GM12891 (cell line): ENCODE results near the gene DNM3.

Experiments used
- DNase-seq: peaks from one replicate; pipeline ENCODE4 v3.0.0; 2011; ENCODE audit warnings: low spot score; ENCODE audit not compliant: insufficient read length
- FAIRE-seq: peaks from 2 replicates; lab custom pipeline; 2011; peaks lifted over from hg19 to GRCh38; lab: Jason Lieb, UNC
- PAX5 ChIP-seq: IDR thresholded peaks from 2 replicates; pipeline ENCODE4 v1.6.1; 2011; ENCODE audit warnings: low read length, moderate library complexity, mild to moderate bottlenecking; ENCODE audit not compliant: insufficient read depth, severe bottlenecking
- POLR2A ChIP-seq: IDR thresholded peaks from 2 replicates; pipeline ENCODE4 v1.6.1; 2011; ENCODE audit warnings: low read depth, low read length, control low read depth
- POLR2AphosphoS5 ChIP-seq: IDR thresholded peaks from 2 replicates; pipeline ENCODE4 v1.6.1; 2011; ENCODE audit warnings: low read depth, low read length, control low read depth
- POU2F2 ChIP-seq: IDR thresholded peaks from 2 replicates; pipeline ENCODE4 v1.6.1; 2011; ENCODE audit warnings: low read depth, mild to moderate bottlenecking, control low read depth, low read length, moderate library complexity
- SPI1 ChIP-seq: IDR thresholded peaks from 2 replicates; pipeline ENCODE4 v1.6.1; 2011; ENCODE audit warnings: low read depth, low read length, control low read depth
- TAF1 ChIP-seq: IDR thresholded peaks from 2 replicates; pipeline ENCODE4 v1.6.1; 2011; ENCODE audit warnings: low read depth, low read length, control low read depth

Gene DNM3

DNA sequence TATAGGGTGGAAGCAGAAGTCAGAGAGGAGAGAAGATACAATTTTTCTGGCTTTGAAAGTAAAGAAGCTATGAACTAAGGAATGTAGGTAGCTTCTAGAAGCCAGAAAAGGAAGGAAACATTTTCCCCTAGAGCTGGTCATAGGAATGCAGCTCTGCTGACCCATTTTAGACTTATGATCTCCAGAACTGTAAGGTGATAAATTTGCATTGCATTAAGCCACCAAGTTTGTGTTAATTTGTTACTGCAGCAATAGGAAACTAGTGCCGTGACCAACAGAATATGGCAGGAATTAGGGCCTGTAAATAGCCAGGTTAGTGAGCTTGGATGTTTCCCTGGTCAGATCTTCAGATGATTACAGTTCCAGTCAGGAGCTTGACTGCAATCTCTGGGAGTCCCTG, 334.9 kb downstream of the DNM3 start:
- FAIRE-seq (no peak), DNase-seq (no peak)
- TF ChIP-seq POLR2AphosphoS5 (no peak), POU2F2 (no peak), POLR2A (no peak), TAF1 (no peak), PAX5 (no peak), SPI1 (no peak)

DNA sequence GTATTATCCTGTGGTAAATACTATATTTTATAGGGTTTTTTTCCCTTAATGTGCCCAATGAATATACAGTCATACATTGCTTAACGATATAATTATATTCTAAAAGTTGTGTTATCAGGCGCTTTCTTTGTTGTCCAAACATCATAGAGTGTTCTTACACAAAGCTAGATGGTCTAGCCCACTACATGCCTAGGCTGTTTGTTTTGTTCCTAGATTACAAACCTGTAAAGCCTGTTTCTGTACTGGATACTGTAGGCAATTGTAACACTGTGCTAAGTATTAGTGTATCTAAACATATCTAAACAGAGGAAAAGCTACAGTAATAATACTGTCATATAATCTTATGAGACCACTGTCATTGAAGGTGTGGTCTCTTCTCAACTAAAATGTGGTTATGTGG, 336.6 kb downstream of the DNM3 start:
- TF ChIP-seq PAX5 (no peak), TAF1 (no peak), SPI1 (no peak), POLR2AphosphoS5 (no peak), POU2F2 (no peak), POLR2A (no peak)
- DNase-seq, result no peak
- no peak for FAIRE-seq

DNA sequence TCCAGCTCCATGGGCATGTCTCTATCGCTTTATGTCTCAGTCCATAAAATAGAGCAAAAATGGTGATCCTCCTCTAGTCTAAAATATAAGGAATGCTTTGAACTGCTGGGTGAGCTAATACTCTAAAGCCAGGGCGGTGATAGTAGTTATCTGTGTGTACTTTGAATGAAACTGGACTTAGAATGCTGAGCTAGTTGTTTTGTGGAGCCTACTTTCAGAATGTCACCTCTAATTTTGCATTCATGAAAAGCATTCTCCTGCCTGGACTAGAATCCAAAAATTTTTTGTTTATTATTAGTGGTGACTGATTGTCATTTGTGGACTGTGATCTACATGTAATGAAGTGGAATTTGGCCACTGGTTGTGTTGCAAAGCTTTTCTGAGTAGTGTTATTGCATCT, 337.6 kb downstream of the DNM3 start:
- no peak for TF ChIP-seq POLR2AphosphoS5
- TF ChIP-seq TAF1, result no peak
- TF ChIP-seq PAX5, result no peak
- TF ChIP-seq SPI1, result no peak
- TF ChIP-seq POU2F2, result no peak
- no peak for TF ChIP-seq POLR2A
- FAIRE-seq (peak; percentile 58), DNase-seq (no peak)

DNA sequence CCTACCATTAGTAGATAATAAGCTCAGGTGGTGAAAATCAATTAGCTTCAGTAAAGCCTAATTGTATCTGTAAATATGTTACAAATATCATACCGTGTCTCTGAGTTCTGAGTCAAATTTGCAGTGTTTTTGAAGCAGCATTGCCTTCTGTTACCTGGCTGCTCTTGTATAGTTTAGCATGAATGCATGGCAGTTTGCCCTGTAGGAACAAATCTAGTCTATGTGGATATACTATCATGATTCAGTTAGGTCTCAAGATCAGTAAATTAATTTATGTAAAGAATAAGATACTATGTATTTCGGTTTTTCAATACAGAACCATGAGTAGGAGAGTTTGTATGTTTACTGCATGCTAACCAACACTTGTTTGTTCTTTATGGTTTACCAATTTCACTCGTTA, 338.6 kb downstream of the DNM3 start:
- TF ChIP-seq SPI1, result no peak
- TF ChIP-seq PAX5, result no peak
- no peak for TF ChIP-seq POLR2A
- TF ChIP-seq POU2F2, result no peak
- no peak for TF ChIP-seq TAF1
- no peak for TF ChIP-seq POLR2AphosphoS5
- no peak for DNase-seq
- no peak for FAIRE-seq

DNA sequence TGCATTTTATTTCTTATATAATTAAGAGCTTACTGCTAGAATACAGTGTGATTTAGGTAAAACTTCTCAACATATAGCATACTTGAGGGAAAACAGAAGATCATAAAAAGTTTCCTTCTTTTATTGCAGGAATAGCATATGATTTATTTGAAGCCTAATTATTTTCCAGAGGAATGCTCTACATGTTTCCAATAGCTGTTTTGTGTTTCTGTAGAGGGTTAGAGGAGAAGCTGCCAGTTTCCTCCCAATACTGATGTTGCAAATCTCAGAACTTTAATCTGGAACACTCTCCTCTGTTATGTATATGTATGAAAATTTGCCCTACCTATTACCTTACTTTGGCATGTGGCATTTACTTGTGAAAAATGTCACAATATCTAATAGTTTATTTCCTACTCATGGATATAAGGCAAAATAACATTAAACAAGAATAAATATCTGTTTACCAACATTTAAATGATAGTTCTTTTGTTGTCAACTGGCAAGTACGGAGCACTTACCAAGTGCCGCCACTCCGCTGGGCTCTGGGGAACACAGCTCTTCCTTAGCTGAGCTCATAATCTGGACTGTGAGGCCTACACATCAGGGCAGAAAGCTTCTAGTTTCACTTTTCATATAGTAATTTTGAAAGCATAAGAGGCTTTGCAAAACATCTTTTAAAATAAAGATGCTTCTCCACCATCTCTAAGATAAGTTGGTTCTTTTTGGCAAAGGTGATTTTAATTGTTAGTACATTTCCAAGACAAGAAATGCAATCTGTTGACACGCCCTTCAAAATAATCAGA, 339.4 kb downstream of the DNM3 start:
- peak; percentile 62 for FAIRE-seq
- no peak for DNase-seq
- TF ChIP-seq POLR2AphosphoS5 (no peak), PAX5 (no peak), TAF1 (no peak), SPI1 (no peak), POU2F2 (no peak), POLR2A (no peak)

DNA sequence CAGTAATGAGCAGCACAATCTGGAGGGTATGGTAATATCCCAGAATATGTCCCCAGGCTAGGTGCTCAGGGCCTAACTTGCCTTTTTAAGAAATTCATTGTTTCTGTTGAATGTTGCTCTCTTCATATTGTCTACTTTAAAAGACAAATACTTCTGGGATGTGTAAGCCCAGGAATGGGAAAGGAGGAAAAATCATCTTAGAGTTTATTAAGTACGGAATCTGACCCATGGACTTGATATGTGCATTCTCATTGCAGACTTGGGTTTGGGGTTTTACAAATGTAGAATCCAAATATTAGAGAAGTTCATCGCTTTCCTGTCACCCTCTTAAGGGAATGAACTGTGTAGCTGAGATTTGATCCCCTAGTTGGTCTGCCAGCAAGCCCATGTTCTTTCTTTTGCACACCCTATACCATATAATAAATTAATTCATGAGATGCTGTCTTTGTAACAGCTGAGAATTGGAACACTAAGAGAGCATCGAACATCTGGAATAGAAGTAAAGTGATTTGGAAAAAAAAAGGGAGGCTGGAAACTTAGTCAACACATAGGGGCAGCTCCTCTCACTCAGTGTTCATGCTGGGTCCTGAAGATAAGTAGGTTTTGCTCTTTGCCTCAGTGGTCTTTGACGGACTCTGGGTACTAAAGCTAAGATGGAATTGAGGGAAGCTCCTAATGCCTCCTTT, 343.4 kb downstream of the DNM3 start:
- DNase-seq (no peak), FAIRE-seq (no peak)
- TF ChIP-seq POLR2A (no peak), PAX5 (no peak), POLR2AphosphoS5 (no peak), SPI1 (no peak), POU2F2 (no peak), TAF1 (no peak)

DNA sequence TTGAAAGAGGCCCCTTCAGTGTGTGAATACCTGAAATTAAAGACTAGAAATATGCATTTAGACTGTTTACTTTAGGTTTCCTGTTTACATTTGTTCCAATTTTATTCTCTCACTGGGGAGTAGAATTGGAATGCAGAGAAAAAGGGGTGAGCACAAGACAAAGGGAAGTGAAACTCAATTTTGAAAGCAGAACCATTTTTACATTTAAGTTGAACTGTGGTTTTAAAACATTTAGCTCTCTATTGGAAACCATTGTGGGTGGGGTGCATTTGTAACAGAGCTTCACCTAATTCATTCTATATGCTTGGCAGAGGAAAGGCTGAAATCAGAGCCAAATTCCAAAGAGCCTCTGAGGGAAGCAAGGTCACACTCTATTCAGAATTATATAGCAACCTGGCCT, 343.9 kb downstream of the DNM3 start:
- DNase-seq (no peak), FAIRE-seq (peak; percentile 90)
- no peak for TF ChIP-seq POLR2A
- peak; percentile 98 for TF ChIP-seq SPI1
- no peak for TF ChIP-seq POU2F2
- no peak for TF ChIP-seq TAF1
- TF ChIP-seq PAX5, result no peak
- no peak for TF ChIP-seq POLR2AphosphoS5

DNA sequence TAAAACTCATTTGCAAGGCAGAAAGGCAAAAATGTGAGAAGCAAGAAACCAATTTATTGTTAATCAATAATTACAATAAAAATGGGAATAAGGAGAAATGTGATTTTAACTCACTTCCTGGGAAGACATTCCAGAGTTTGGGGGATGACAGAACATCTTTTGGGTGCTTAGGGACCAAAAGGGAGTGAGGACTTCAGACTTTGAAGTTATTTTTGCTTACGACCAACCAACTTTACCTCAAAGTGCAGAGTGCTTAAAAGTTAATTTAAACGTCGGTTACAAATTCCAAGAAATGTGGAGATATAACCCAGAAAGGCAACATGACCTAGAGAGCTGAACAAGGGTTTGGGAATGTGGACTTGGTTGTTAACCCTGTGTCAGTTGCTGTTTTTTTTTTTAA, 344.7 kb downstream of the DNM3 start:
- peak; percentile 20 for FAIRE-seq
- TF ChIP-seq POU2F2 (no peak), TAF1 (no peak), POLR2A (no peak), PAX5 (no peak), POLR2AphosphoS5 (no peak), SPI1 (no peak)

DNA sequence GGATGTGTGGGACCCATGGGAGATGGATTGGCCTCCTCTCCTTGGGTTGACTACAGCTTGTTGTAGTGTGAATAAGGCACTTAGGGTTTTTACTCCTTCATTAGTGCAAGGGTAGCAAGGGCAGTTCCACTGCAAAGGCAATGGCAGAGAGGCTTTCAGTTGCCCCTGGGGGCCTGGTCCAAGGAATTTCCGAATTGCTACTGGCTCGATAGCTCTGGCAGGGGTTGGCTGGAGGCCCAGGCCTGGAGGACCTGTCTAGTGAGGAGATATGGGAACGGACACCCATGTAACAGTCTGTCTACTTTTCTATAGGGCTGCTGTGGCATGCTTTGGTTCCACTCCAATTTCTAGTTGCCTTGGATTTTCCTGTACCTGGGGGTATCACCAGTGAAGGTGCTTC, 360.3 kb downstream of the DNM3 start:
- DNase-seq (no peak), FAIRE-seq (no peak)
- TF ChIP-seq POLR2AphosphoS5, result no peak
- TF ChIP-seq POLR2A, result no peak
- no peak for TF ChIP-seq PAX5
- no peak for TF ChIP-seq SPI1
- TF ChIP-seq POU2F2, result no peak
- TF ChIP-seq TAF1, result no peak

More for the DNA sequence above, 344.7 kb downstream of the DNM3 start:
- no peak for DNase-seq

DNA sequence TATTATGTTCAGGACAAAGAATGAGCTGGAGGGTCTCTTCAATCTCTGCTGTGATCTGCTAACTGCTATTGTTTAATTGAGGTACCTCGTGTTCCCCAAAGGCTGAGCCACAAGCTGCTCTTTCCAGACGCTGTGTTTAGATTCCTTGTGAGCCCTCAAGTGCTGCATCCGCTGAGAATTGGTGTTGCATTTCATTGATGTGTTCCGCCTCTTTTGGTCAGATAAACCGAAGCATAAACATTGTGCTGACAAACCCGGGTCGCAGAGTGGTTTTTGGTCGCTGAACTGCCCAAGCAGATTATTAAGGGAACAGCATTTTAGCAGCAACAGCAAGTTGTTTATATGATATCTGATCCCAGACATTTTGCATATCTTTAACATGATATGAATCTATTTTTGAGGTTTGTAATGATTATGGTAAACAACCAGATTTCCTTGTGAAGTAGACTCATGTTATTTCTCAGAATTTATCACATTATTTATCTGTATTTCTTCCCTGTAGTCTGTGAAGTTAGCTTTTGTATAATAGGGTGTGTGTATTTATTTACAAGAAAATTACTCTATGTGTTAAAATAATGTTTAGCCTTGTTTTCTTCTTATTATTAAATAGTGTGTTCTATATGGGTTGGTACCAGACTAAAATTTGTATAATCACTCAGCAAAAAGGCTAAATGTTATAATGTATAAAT, 362.0 kb downstream of the DNM3 start:
- FAIRE-seq (no peak), DNase-seq (no peak)
- TF ChIP-seq PAX5 (no peak), TAF1 (no peak)

DNA sequence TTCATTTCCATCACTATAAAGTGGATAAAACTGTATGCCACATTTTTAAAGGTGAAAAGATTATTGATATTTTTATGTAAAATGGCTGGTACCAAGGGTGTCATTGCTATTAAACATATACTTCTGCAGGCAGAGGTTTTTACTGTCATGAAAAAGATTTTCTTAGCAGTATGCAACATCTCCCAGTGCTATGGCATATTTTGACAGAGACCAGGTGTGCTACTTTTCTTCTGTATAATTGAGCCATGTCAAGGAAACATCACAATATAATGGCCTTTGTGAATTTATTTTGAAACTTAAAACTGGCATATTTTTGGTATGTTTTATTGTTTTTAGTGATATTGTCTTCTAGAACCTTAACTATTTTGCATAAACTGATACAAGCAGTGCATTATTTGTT, 362.6 kb downstream of the DNM3 start:
- no peak for FAIRE-seq
- TF ChIP-seq SPI1, result no peak
- no peak for TF ChIP-seq POU2F2
- TF ChIP-seq POLR2AphosphoS5, result no peak
- no peak for TF ChIP-seq PAX5
- no peak for DNase-seq
